GM18508 (cell line): ENCODE data around the gene GBA3.

Experiments
- ATAC-seq: cut with Tn5 transposase; IDR thresholded peaks from one replicate; pipeline ENCODE4 v1.9.1; 2021; ENCODE audit warnings: moderate number of reproducible peaks; ENCODE audit not compliant: insufficient read depth, unreplicated experiment

Gene GBA3

GRCh38 chr4:22692736-22693135, at the start of gene GBA3:
Gene GBA3 (plus strand): TSS chr4:22692937.
- no peak for ATAC-seq

GRCh38 chr4:22643952-22644351, 48.8 kb upstream of the GBA3 start:
- ATAC-seq, result no peak

DNA sequence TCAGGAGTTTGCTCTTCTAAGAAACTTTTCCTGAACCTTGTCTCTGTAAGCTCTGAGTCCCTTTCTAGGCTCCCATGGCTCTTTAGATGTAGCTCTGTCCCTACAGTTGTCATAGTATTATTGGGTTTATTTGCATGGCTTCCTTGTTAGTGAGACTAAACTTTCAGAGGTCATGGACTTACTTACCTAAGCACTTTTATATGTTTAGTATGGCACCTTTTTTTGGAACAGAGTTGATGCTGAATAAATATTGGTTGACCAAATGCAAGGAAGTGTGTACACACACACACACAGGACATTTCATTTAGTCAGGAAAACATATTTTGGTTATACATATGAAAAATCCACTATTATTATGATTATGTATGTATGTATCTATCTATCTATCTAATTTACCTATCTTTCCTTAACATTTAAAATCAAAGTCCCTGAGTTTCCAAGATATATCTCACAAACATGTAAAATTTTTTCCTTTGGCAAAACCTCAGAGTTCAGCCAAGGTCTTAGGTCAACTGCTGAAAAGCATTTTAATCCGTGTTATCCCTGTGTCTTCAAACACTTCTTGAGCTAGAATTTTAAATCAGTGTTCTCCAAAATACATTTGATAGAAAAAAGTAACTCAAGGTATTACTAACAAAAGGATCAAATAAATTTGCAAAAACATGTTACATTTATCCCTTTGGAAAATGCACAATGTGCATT, 47.1 kb upstream of the GBA3 start:
- ATAC-seq, result no peak

GRCh38 chr4:22648996-22649395, 43.7 kb upstream of the GBA3 start:
- no peak for ATAC-seq

DNA sequence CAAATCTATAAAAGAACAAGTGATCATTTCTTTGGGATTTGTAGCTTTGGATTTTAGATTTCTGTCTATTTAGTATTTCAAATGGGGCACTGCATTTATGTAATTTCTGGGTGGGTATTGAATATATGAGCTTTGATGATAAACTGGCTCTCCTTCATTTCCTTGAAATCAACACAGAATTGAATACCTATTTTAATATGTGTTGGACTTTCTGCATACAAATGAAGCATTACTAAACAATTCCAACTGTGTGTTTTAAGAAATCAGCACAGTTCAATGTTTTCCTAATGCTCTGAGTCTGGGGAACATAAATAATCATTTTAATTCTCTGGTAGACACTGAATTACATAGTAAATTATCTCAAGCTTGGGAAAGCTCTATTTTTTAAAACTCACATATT, 42.0 kb upstream of the GBA3 start:
- ATAC-seq, result no peak

- no peak for ATAC-seq
These were observed 39.0 kb upstream of the GBA3 start for GRCh38 chr4:22653752-22654151.

DNA sequence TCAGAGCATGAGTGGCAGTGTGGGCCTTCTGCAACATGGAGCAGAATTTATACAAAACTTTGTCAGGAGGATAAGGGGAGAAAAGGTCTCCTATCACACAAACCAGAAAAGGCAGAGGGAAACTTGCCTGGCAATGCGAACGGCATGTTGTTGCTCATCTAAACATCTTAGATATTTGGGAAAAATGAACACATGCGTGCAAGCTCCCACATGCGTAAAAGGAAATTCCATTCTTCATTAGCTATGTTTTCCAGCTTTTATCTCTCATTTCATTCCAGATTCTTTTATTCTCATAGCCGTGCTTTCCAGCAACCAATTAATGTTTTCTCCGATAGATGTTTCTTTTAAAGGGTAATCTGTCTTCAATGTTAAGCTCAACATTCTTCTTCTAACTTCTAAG, 31.3 kb upstream of the GBA3 start:
- ATAC-seq, result no peak

DNA sequence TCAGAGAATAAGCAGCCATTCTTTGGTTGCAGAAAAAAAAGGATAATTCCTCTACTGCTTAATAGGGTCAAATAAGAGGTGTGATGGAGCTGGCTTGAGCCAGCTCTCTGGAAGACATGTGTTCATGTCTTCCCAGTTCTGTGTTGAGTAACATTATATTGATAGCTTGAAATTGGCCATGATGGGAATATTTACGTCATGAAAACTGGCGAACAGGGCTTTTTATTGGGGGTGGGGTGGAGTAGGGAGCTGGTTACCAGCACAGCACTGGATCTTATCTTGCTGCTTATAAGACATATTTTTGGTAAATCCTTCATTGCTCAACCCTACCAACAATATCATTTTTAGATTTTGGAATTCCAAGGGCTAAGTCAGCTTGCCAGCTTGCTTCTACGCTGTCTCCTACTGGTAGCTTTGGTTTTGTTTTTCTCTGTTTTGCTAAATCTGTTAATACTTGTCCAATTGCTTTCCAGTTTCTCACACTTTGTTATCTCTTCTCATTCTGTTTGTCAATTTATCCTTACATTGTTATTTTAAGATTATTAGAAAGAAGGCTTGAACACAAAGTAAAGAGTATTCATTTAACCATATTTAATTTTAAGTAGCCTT, 25.3 kb upstream of the GBA3 start:
- ATAC-seq, result no peak

DNA sequence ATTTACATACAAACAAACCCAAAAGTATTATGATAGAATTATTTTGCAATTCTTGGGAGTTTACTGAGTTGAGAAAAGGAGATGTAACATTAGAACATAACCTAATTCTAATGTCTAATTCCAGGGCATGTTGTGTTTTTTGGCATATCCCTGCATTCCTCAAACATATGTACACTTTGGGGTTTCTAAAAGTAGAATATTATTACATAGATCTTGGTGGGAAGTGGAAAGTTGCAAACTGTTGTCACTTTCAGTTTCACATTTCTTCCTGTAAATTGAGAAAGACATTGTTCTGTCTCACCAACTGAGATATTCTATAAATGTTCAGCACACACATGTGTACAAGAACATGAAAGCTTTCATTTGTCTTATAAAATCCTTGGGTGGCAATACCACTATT, 24.4 kb upstream of the GBA3 start:
- ATAC-seq, result no peak

- no peak for ATAC-seq
These were observed 24.0 kb upstream of the GBA3 start for GRCh38 chr4:22668702-22669101.

GRCh38 chr4:22670956-22671355, 21.8 kb upstream of the GBA3 start:
- no peak for ATAC-seq

- no peak for ATAC-seq
These were observed 20.2 kb upstream of the GBA3 start for GRCh38 chr4:22672519-22672918.

- no peak for ATAC-seq
These were observed 19.8 kb upstream of the GBA3 start for GRCh38 chr4:22672944-22673343.

- no peak for ATAC-seq
These were observed 18.0 kb upstream of the GBA3 start for GRCh38 chr4:22674700-22675099.

DNA sequence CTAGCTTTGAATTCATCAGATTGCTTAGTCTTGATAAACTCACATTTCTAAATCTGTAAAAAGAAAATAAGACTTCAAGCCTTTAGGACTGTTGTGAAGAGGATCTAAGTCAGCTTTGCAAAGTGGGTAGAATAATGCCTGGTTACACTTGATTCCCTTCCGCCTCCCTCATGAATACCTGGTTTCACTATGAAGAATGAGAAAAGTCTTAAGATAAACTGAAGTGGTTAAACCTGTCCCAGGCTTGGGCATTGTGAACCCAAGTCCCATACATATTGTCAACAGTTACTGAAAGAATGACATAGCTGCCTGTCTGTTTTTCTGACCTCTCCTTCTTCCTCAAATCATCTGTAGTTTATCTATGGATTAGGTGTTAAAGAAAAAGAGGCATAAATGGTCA, 16.7 kb upstream of the GBA3 start:
- no peak for ATAC-seq

GRCh38 chr4:22677780-22678179, 15.0 kb upstream of the GBA3 start:
- ATAC-seq, result no peak

GRCh38 chr4:22678940-22679854, 13.5 kb upstream of the GBA3 start:
- no peak for ATAC-seq

DNA sequence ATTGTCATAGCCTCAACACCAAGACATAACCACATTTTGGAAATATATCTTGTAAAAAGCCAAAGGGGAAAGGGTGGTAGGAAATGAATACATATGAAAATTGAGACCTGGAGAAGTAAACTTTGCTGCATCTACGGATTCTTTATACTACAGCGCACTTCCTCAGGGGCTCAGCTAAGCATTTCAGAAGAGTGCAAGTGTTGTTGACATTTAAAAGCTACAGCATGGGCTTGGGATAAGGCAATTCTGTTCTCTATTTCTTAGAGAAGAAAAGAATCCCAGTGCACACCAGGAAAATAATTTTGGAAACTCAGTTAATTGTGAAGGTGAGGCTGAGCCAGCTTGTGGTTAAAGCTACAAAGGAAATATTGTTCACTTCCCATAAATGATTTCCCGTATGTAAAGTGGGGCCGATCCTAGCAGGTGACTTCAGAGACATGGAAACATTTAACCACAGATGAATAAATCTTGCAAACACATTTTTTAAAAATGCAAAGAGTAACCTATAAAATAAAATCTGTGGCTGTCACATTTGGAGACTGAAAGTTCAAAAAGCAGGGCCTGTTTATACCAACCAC, 12.6 kb upstream of the GBA3 start:
- ATAC-seq, result no peak

GRCh38 chr4:22683726-22684125, 9.0 kb upstream of the GBA3 start:
- ATAC-seq, result no peak

DNA sequence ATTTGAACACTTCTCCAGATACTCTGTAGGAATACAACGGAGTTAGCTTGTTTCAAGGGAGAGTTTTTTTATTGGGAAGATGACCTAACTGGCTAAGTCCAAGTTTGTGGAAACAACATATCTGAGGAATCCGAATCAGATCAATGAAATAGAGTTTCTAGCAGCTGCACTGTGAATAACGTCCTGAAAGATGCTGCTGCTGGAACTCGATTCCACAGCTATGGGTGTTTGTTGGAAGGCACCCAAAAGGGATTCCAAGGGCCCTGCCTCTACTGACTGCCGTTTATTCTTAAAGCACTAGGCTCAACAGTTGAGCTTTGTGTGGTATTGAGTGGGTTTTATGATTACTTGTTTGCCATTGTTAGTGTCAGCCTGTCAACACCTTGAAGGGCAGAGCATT, 6.6 kb upstream of the GBA3 start:
- no peak for ATAC-seq

DNA sequence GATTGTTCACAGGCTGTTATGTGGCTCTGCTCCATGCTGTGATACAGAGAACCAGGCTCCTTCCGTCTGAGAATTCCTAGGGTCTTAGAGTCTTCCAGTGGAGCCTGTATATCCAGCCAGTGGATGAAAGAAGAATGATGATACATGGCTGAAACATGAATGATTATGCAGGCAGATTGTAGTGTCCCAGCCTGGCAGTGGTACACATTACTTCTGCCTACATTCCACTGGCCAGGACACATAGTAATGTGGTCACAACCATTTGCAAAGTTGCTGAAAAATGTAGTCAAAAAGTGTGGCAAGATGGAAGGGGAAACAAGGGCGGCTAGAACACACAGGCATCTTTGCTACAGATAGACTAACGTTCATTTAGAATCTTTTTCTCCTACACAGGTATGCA, 4.5 kb upstream of the GBA3 start:
- no peak for ATAC-seq
